AG20443 (cell line): ENCODE measurements around the gene SLC25A23.
A peak's percentile ranks its signal among the peaks of the same experiment; 100 is the strongest.
"Not testable (repeated sequence)": the region's sequence is repeated elsewhere in the genome, so short reads cannot be mapped to it uniquely, and the experiment has no call there.

ENCODE experiments used
- DNase-seq: peaks from one replicate; pipeline ENCODE4 v3.0.0; 2012; ENCODE audit warnings: low spot score, mixed read lengths

SLC25A23 gene

DNA sequence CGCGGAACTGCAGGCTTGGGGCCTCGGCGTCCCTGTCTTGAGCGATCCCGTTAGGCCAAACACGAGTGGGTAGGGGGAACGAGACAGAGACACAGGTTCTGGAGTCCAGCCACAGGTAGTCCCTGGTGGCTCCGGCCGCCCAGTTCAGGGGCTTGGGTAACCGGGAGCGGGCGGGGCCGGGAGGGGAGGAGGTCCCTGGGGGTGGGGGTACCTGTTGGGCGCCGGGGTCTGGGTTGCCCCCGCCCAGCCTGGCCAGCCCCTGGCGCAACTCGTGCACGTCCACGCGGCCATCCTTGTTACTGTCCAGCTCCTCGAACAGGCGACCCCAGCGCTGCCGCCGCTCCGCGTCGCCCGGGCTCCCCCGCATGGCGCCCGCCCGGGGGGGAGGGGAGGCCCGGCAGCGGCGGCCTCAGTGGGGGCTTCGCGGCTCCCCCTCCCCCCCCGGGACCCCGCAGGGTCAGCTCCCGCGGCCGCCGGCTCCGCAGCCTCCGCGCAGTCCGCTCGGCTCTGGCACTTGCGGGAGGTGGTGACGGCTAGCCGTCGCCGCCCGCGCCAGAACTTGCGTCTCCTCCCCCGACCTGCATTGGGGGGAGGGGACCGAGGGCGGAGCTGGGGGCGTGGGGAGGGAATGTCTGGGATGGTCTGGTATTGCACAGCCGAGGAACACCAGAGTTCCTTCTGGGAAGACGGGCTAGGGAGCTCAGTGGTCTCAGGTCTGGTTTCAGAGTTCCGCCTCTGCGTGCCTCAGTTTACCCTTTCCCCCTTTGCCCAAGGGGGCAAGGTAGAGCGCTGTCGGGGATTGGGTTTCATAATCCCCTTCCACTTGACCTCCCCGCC, at the start of gene SLC25A23:
Gene SLC25A23 (minus strand): TSS at position 531 of the 837 bp plus-strand sequence. CDS start 164 bp downstream, at position 367.
- DNase-seq = peak; percentile 90

DNA sequence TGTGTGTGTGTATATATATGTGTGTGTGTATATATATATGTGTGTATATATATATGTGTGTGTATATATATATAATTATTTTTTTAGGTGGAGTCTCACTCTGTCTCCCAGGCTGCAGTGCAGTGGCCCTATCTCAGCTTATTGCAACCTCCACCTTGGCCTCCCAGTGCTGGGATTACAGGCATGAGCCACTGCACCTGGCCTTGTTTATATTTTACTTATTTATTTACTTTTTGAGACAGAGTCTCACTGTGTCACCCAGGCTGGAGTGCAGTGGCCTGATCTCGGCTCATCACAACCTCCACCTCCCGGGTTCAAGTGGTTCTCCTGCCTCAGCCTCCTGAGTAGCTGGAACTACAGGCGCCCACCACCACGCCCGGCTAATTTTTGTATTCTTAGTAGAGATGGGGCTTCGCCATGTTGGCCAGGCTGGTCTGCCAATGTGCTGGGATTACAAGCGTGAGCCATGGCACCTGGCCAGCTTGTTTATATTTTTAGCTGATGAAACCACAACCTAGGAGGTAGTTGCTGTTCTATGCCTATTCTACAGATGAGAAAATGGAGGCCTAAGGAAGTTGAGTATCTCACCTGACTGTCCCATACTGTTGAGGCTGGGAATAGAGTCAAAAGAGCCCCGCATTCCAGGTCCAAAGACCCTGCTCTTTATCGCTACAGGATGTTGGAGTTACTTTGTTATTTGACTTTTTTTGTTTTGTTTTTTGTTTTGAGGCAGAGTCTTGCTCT, 48.6 kb upstream of the SLC25A23 start:
- DNase-seq = not testable (repeated sequence)

DNA sequence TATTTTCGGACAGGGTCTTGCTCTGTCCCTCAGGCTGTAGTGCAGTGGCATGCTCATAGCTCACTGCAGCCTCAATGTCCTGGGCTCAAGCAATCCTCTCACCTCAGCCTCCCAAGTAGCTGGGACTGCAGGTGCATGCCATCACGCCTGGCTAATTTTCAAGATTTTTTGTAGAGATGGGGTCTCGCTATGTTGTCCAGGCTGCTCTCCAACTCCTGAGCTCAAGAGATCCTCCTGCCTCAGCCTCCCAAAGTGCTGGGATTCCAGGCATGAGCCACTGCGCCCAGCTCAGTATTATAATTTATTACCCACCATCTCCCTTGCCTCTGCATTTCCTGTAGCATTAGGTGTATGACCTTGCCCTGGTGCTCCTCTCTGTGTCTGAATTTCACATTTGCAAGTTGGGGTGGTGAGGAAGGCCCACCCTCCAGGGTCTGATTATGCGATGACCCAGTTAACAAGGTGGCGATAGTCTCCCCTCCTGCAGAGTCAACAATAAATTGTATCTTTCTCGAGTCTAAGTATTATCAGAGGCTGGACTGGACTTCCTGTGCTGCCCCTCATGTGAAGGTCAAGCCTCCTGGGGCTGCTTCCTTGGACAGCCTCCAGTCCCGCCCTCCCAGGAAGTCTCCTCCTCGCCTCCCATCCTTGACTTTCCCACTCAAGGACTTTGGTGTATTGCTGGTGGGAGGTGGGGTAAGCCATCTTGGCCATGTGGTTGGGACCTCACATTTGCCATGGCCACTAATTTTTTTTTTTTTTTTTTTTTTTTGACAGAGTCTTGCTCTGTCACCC, 44.0 kb upstream of the SLC25A23 start:
- DNase-seq = no peak

DNA sequence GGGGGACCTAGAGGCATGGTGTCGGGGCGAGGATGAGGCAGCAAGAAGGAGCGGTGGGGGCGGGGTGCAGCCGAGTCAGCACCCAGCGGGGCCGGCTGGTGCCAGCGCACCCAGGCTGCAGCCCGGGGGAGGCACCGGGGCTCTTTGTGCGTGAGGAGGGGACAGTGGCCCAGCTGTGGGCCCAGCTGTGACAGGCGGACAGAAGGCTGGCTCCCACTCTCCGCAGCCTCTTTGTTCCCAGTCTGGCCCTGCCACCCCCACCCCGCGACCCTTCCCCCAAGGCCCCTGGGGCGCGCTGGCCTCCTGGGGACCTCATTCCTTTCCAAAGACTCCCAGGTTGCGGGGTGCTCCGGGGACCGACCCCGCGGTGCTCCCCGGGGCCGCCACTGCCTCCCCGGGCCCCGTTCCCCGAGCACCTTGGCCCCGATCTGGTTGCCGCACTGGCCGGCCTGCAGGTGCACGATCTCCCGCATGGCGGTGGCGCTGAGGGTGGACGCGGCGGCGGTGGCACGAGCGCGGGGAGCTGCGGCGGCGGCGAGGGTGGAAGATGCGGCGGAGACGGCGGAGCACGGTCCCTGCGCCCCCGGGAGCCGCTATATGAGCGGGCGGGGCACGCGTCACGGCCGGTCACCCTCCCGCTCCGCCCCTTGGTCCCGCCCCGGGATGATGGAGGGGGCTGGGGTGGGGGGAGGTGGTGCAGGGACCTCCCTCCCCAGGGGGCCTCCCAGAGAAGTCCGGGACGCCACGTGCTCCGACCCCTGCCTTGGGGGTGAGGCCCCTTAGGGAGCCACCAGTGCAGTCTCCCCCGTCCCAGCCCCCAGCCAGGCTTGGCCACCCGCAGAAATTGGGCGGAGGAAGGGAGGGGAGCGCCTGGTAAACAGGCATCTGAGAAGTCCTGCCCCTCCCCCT, 42.4 kb upstream of the SLC25A23 start, which contains the start of gene TUBB4A:
Gene TUBB4A (minus strand): TSS at position 570 of the 909 bp plus-strand sequence. CDS start 97 bp downstream, at position 473.
- peak; percentile 32 for DNase-seq

DNA sequence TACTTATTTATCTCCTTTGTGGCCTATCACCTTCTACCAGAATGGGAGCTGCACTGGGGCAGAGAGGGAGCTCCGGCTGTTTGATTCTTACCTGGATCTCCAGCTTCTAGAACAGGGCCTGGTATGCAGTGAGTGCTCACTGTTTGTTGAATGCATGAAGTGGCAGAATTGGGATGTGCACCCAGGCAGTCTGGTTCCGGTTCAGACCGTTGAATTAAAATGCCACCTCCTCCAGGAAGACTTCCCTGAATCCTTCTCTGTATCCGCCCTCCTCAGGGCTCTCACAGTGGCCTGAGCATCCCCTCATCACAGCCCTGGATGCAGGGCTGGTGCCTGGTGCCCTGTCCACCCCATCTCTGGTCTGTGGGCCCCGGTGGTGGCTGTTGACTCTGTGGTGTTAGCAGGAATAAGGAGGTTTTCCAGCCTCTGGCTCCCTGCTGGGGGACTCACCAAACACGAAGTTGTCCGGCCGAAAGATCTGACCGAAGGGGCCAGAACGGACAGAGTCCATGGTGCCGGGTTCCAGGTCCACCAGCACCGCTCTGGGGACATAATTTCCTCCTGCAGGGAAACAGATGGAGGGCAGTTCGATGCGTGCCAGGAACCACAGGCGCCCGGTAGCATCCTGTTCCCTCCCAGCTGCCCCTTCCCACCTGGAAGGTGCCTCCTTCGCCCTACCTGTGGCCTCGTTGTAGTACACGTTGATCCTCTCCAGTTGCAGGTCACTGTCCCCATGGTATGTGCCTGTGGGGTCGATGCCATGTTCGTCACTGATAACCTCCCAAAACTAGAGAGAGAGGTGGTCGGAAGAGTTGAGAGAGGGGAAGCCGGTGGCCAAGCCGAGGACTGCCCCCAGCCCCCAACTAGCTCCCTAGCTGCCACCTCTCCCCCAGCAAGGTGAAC, 41.5 kb upstream of the SLC25A23 start:
- DNase-seq = no peak

DNA sequence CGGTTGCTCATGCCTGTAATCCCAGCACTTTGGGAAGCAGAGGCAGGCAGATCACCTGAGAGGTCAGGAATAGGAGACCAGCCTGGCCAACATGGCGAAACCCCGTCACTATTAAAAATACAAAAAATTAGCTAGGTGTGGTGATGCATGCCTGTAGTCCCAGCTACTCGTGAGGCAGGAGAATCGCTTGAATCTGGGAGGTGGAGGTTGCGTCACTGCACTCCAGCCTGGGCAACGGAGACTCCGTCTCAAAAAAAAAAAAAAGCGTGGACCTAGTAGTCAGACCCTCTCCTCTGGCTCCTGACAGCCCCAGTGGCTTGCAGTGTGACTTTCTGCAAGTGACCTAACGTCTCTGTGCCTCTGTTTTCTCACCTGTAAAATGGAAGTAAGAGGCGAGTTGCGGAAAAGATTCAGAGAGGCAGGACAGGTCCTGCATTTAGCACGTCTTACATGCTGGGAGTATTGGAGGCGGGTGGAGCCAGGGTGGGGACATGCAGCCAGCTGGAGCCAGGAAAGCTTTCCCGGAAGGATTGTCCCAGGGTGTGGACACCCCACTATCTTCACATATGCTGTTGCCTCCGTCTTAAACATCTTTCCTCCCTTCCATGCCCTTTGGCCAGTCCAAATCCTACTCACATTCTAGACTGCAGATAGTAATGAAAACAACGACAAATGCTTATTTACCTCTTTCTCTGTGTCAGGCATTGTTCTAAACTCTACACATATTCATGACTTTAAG, 39.6 kb upstream of the SLC25A23 start:
- no peak for DNase-seq

DNA sequence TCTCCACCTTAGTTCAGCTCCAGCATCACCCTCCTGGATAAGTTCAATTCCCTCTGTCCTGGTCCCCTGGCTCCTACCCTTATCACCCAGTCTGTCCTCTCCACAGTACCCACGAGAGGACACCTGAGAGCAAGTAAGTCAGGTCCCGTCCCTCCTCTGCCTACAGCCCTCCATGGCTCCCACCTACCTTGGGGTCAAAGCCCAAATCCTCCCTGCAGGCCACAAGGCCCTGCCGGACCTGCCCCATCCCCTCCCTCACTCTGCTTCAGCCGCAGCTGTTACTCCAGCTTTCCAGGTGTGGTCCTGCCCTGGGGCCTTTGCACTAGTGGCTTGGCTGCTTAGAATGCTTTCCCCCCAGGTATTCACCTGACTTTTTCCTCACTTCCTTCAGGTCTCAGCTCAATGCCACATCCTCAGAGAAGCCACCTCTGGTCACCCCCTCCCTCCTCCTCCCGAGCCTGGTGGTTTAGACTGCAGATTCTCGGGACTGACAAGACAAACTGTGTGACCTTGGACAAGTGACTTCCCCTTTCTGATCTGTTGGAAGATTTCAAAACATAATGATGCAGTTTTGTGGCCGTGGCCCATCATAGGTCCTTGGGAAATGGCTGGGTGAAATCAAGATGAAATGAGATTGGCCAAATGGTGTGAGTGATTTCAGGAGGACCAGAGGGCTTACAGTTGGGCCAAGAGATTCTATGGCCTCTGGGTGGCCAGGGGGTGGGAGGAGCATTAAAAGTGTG, 38.9 kb upstream of the SLC25A23 start:
- no peak for DNase-seq

DNA sequence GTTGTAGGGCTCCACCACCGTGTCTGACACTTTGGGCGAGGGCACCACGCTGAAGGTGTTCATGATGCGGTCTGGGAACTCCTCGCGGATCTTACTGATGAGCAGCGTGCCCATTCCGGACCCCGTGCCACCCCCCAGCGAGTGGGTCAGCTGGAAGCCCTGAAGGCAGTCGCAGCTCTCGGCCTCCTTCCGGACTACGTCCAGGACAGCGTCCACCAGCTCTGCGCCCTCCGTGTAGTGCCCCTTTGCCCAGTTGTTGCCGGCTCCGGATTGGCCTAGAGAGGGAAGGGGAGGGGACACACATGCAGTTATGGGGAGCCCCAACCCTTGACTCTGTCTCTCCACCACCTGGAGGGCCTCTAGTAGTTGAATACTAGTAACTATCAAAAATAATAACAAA, 36.4 kb upstream of the SLC25A23 start:
- no peak for DNase-seq

- DNase-seq = no peak
These were observed 34.9 kb upstream of the SLC25A23 start for GRCh38 chr19:6494438-6495036.

DNA sequence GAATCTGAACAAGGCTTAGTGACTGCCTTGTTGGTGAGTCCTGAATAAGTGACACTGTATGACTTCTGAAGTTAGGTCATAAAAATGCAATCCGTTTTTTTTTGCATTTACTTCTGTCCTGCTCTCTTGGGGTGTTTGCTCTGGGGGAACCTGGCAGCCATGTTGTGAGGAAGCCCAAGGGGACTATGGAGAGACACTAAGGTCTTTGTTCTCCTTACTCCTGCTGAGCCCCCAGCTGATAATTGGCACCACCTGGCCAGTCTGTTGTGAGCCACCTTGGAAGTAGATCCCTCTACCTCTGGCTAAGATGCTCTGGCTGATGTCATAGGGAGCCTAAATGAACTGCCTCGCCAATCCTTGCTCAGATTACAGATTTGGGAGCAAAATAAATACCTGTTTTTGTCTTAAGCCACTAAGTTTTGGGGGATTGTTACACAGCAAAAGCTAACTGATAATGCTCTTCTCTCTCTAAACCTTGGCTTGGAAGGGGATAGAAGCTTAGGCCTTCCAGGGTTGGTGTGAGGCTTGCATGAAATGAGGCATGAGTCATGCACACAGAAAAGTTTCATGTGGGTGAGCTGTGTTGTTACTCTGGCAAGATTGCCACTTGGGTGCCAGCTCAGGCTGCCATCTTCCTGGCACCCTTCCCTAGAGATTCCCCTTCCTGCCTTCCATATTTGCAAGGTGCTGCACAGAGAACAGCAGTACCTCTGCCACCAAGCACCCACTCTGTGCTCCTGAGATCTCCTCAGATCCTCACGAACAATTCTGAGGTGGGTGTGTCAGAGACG, 32.4 kb upstream of the SLC25A23 start:
- DNase-seq = no peak

- DNase-seq = no peak
These were observed 30.5 kb upstream of the SLC25A23 start for GRCh38 chr19:6490134-6490533.

- no peak for DNase-seq
These were observed 29.9 kb upstream of the SLC25A23 start for GRCh38 chr19:6489278-6490061.

DNA sequence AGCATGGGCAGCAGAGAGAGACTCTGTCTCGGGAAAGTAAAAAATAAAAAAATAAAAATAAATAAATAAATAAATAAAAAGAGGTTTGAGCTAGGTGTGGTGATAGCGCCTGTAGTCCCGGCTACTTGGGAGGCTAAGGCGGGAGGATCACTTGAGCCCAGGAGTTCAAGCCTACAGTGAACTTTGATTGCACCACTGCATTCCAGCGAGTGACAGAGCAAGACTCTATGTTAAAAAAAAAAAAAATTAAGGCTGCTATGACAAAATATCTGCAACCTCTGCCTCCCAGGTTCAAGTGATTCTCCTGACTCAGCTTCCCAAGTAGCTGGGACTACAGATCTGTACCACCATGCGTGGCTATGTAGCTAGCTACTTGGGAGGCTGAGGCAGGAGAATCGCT, 25.2 kb upstream of the SLC25A23 start:
- no peak for DNase-seq

DNA sequence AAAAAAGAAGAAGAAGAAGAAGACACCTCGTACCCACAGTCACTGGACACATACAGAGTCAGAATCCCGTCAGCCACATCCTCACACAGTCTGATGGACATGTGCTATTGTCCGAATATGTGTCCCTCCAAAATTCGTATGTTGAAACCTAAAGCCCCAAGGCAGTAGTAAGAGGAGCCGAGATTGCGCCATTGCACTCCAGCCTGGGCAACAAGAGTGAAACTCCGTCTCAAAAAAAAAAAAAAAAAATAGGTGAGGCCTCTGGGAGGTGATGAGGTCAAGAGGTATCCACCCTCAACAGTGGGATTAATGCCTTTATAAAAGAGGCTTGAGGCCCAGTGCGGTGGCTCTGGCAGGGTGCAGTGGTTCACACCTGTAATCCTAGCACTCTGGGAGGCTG, 24.6 kb upstream of the SLC25A23 start:
- no peak for DNase-seq

DNA sequence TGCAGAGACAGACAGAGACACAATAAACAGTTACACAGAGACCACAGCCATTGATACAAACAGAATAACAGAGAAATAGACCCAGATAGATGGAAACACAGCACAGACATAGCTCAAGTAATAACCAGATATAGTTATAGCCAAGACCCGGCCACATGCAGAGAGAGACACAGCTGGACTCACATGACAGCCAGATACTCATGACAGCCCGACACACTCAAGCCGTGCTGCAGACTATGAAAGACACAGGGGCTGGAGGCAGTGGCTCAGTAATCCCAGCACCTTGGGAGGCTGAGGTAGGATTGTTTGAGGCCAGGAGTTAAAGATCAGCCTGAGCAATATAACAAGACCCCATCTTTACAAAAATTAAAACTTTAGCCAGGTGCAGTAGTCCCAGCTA, 23.6 kb upstream of the SLC25A23 start:
- no peak for DNase-seq

GRCh38 chr19:6482343-6482686, 22.7 kb upstream of the SLC25A23 start:
- DNase-seq = no peak
